Right lobe of liver (tissue), 4 donors: ENCODE measurements around the gene TWF1.

Experiments used
- POLR2A ChIP-seq: fragments of 450-650 bp; IDR thresholded peaks from one replicate; pipeline ENCODE4 v1.6.1; 2017; ENCODE audit warnings: antibody characterized with exemption, mild to moderate bottlenecking
- TF ChIP-seq, protein P1 (sequence below), 4 donors: fragments of 200-600 bp in 3 of 4; fragments of 450-650 bp in 1 of 4; IDR thresholded peaks; one replicate each; pipeline versions ENCODE4 v1.5.1 to v1.8.0; 2016 to 2022; ENCODE audit warnings: antibody characterized with exemption in 4 of 4, mild to moderate bottlenecking in 2 of 4
- donor health status: DM: no; HTN: no; CAD: no.
- donor health status: DM: no; HTN: no; CAD: no.
- donor health status: DM: no; HTN: yes; CAD: no.

DNA sequence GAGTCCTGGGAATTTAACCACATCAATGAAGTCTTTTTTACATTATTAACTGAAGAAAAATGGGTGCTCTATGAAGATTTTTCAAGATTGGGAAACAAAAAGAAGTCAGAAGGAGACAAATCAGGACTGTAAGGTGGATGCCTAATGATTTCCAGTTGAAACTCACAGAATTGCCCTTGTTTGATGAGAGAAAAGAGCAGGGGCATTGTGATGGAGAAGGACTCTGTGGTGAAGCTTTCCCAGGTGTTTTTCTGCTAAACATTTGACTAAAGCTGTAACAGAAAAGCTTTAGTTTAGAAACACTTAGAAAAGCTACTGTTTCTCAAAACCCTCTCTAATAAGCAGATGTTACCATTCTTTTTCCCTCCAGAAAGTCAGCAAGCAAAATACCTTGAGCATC is 41.6 kb downstream of the TWF1 start:
- TF ChIP-seq, protein P1, sequence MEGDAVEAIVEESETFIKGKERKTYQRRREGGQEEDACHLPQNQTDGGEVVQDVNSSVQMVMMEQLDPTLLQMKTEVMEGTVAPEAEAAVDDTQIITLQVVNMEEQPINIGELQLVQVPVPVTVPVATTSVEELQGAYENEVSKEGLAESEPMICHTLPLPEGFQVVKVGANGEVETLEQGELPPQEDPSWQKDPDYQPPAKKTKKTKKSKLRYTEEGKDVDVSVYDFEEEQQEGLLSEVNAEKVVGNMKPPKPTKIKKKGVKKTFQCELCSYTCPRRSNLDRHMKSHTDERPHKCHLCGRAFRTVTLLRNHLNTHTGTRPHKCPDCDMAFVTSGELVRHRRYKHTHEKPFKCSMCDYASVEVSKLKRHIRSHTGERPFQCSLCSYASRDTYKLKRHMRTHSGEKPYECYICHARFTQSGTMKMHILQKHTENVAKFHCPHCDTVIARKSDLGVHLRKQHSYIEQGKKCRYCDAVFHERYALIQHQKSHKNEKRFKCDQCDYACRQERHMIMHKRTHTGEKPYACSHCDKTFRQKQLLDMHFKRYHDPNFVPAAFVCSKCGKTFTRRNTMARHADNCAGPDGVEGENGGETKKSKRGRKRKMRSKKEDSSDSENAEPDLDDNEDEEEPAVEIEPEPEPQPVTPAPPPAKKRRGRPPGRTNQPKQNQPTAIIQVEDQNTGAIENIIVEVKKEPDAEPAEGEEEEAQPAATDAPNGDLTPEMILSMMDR (IDR thresholded peaks at IDR 0.05): no peak
- no peak for TF ChIP-seq POLR2A
